PFSK-1 (cell line): ENCODE results near the gene KIF3A.

Experiments used
- POLR2AphosphoS5 ChIP-seq: IDR thresholded peaks from 2 replicates; pipeline ENCODE4 v1.6.1; 2012; ENCODE audit warnings: low read depth, mild to moderate bottlenecking, control low read depth, low read length, moderate library complexity
- REST ChIP-seq, 2 experiments: IDR thresholded peaks; 2 replicates each; pipeline versions ENCODE4 v1.6.1 to v1.8.0; 2011 to 2012; ENCODE audit warnings: low read depth in 2 of 2, low read length in 2 of 2, control low read depth in 1 of 2, inconsistent platforms in 1 of 2, mild to moderate bottlenecking in 1 of 2, moderate library complexity in 1 of 2; ENCODE audit not compliant: insufficient read depth in 1 of 2
- SIN3A ChIP-seq: IDR thresholded peaks from 2 replicates; pipeline ENCODE4 v1.6.1; 2012; ENCODE audit warnings: mild to moderate bottlenecking, low read length, moderate library complexity, borderline replicate concordance; ENCODE audit not compliant: insufficient read depth

GRCh38 chr5:132667309-132667708 lies 70.0 kb downstream of the KIF3A start:
- TF ChIP-seq POLR2AphosphoS5 (no peak), SIN3A (no peak), REST (IDR thresholded peaks at IDR 0.05; ENCODE audit: insufficient read depth in 1 of 2, low read depth in 2 of 2, low read length in 2 of 2) (no peak)
